ENCODE measurements around the gene PDZD11.

The PDZD11 gene

GRCh38 chrX:70241501-70241900, 48.2 kb downstream of the PDZD11 start:
- no peak overlapping the region for H3K27ac Mint-ChIP-seq
- no peaks in the 10 kb centered on the region for H3K36me3 Mint-ChIP-seq (ENCODE audit: low read depth)
- DNase-seq, result no peak
- H3K9me3 Mint-ChIP-seq, result no peaks in the 10 kb centered on the region
- H3K4me3 Mint-ChIP-seq, result no peak overlapping the region
- H3K4me1 Mint-ChIP-seq (ENCODE audit: low read depth), result peaks cover 15% of the 10 kb centered on the region
- H3K27me3 Mint-ChIP-seq, result peaks cover 49% of the 10 kb centered on the region

- Mint-ChIP-seq H3K27ac (no peak overlapping the region), H3K36me3 (ENCODE audit: low read depth) (no peaks in the 10 kb centered on the region), H3K4me3 (no peak overlapping the region), H3K4me1 (ENCODE audit: low read depth) (peaks cover 15% of the 10 kb centered on the region), H3K27me3 (peaks cover 50% of the 10 kb centered on the region), H3K9me3 (no peaks in the 10 kb centered on the region)
- no peak for DNase-seq
These were observed 49.0 kb downstream of the PDZD11 start for GRCh38 chrX:70240751-70241150.

Measured in activated T-cell treated with anti-CD3 and anti-CD28 coated beads, Interleukin-2, amount 50 U/mL, for 24 hours (primary cell).